Activated naive CD4-positive, alpha-beta T cell treated with anti-CD3 and anti-CD28 coated beads, Interleukin-2, amount 10 ng/mL, durations not matched to agents 7 days and 5 days (primary cell): ENCODE results near the gene PREP.

Experiments used
- CTCF ChIA-PET: fragments of 350-600 bp; sonication (Branson Sonifier 250); formaldehyde crosslinking; loops from one replicate; lab custom pipeline; 2021; ENCODE audit warnings: antibody characterized with exemption; lab: Charles Lee
- DNase-seq: peaks from one replicate; pipeline ENCODE4 v3.0.0-alpha.2; 2020
- H3K27ac Mint-ChIP-seq: one replicate; pipeline ENCODE4 v1.8.0; 2021; ENCODE audit warnings: mild to moderate bottlenecking, moderate library complexity, mixed read lengths
- H3K27me3 Mint-ChIP-seq: one replicate; pipeline ENCODE4 v1.8.0; 2021; ENCODE audit warnings: mild to moderate bottlenecking, mixed read lengths
- H3K36me3 Mint-ChIP-seq: one replicate; pipeline ENCODE4 v1.8.0; 2021; ENCODE audit warnings: mixed read lengths
- H3K4me1 Mint-ChIP-seq: one replicate; pipeline ENCODE4 v1.8.0; 2021; ENCODE audit warnings: mixed read lengths
- H3K4me3 Mint-ChIP-seq: one replicate; pipeline ENCODE4 v1.8.0; 2021; ENCODE audit warnings: mild to moderate bottlenecking, moderate library complexity, mixed read lengths
- H3K9me3 Mint-ChIP-seq: one replicate; pipeline ENCODE4 v1.8.0; 2021; ENCODE audit warnings: mixed read lengths

The PREP gene

DNA sequence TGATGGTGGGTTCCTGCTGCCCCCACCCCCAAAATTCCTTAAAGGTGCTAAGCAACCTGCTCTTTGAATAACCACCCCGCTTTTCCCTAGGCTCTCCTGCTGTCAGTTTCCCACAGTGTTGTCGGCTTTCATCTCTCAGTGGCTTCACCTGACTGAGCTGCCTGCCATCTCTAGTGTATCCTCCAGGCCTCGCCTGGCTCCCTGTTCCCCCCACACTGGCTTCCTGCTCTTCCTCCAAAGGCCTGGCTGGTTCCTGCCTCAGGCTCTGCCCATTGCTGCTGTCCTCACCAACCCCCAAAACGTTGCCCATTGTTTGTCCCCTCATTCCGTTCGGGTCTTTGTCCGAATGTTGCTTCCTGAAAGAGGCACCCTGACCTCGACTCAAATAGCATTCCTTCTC, 129.3 kb downstream of the PREP start:
- peaks cover 26% of the 10 kb centered on the region for H3K36me3 Mint-ChIP-seq
- H3K27ac Mint-ChIP-seq: no peak overlapping the region
- H3K4me3 Mint-ChIP-seq: no peak overlapping the region
- H3K27me3 Mint-ChIP-seq: no peaks in the 10 kb centered on the region
- no peaks in the 10 kb centered on the region for H3K4me1 Mint-ChIP-seq
- no peaks in the 10 kb centered on the region for H3K9me3 Mint-ChIP-seq
- no peak for DNase-seq
- CTCF ChIA-PET: no interaction called here

DNA sequence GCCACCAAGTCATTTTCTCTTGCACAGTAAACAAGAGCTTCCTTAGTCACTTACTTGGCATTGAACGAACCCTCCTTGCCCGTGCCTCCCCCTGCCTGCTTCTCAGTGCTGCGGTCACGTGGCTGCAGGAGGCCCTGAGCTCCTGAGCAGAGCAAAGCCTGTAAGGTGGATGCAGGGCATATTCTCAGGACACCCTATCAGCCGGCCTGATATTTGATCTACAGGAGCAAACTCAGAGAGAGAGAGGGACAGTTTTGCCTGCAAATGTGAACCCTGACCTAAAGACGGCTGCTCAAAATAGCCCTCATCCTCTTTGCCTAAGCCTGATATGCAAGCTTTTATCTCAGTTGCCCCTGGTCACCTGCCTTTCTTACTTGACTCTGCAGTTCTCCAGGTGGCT, 130.1 kb downstream of the PREP start:
- CTCF ChIA-PET: no interaction called here
- H3K4me3 Mint-ChIP-seq: no peak overlapping the region

DNA sequence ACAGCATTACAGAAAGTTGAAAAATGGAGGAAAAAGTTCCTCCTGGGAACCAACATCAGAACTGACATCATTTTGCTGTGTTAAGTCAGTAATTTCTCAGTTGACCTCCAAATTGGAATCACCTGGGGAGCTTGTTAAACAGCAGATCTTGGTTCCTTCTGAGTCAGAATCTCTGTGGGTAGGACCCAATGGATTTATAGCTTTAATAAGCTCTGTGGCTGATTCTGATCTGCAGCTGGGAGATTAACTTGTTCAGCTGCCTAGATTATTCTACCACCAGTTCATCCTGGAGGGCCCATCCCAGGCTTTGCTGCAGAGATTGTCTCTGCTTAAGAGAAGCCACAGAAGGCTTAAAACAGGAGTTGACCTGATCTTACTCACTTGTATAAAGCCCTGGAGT, 132.4 kb downstream of the PREP start:
- no peaks in the 10 kb centered on the region for H3K4me1 Mint-ChIP-seq
- CTCF ChIA-PET: no interaction called here

More for the DNA sequence above, 130.1 kb downstream of the PREP start:
- peaks cover 21% of the 10 kb centered on the region for H3K36me3 Mint-ChIP-seq
- no peaks in the 10 kb centered on the region for H3K9me3 Mint-ChIP-seq
- H3K4me1 Mint-ChIP-seq: no peaks in the 10 kb centered on the region
- DNase-seq: no peak
- H3K27ac Mint-ChIP-seq: no peak overlapping the region
- H3K27me3 Mint-ChIP-seq: no peaks in the 10 kb centered on the region

DNA sequence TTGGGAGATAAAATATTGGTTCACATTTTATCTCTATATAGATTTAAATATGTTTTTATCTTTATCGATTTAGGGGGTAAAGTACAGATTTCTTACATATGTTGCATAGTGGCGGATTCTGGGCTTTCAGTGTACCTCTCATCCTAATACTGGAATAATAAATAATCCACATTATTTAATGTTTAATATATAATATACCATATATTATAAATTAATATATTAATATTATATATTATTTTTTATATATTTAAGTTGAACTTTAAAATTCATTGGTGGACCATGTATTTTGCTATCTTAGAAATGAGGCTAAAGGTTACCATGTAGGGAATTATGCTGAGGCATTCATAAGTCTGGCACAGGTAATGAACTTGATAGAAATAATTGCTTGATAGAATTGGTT, 133.5 kb downstream of the PREP start:
- Mint-ChIP-seq H3K27ac (no peak overlapping the region), H3K4me1 (no peaks in the 10 kb centered on the region), H3K9me3 (peaks cover 5% of the 10 kb centered on the region), H3K4me3 (no peak overlapping the region), H3K36me3 (no peaks in the 10 kb centered on the region), H3K27me3 (no peaks in the 10 kb centered on the region)
- CTCF ChIA-PET: no interaction called here
- no peak for DNase-seq

More for the DNA sequence above, 132.4 kb downstream of the PREP start:
- H3K27me3 Mint-ChIP-seq: no peaks in the 10 kb centered on the region
- H3K36me3 Mint-ChIP-seq: peaks cover 2% of the 10 kb centered on the region
- no peak for DNase-seq
- no peak overlapping the region for H3K4me3 Mint-ChIP-seq
- no peak overlapping the region for H3K27ac Mint-ChIP-seq
- H3K9me3 Mint-ChIP-seq: peaks cover 5% of the 10 kb centered on the region

DNA sequence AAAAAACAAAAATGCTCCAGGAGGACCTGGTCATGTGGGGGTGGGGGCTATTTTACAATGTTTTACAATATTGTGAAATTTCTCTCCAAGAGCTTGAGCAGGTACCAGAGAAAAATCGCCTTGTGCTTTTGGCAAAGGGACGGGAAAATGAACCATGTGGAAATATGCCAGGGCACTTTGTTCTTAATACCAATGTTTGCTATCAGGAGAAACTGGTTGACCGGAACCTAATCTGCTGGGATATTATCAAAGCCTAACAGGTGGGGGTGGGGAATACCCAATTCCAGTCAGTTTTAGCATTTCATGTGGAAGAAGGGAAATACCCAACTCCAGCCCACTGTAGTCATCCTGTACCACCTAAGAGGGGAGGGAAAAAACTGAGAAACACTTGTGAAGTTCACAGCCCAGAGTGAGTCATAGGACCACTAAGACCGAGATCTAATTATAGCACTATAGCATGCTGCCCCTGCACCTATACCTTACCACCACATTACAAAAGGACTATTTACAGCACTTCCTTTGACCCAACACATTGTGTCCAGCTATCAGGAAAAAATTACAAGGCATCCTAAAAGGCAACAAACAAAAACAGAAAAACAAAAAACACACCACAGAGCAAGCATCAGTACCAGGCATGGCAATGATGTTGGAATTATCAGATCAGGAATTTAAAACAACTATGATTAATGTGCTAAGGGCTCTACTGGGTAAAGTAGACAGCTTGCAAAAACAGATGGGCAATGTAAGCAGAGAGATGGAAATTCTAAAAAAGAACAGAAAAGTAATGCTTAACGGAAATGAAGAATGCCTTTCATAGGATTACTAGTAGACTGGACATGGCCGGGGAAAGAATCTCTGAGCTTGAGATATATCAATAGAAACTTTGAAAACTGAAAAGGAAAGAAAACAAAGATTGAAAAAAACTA, 138.9 kb downstream of the PREP start:
- CTCF ChIA-PET: no interaction called here
- H3K9me3 Mint-ChIP-seq: peaks cover 5% of the 10 kb centered on the region
- no peak overlapping the region for H3K4me3 Mint-ChIP-seq
- no peaks in the 10 kb centered on the region for H3K4me1 Mint-ChIP-seq
- no peak for DNase-seq
- H3K36me3 Mint-ChIP-seq: no peaks in the 10 kb centered on the region
- H3K27ac Mint-ChIP-seq: no peak overlapping the region
- peaks cover 3% of the 10 kb centered on the region for H3K27me3 Mint-ChIP-seq

DNA sequence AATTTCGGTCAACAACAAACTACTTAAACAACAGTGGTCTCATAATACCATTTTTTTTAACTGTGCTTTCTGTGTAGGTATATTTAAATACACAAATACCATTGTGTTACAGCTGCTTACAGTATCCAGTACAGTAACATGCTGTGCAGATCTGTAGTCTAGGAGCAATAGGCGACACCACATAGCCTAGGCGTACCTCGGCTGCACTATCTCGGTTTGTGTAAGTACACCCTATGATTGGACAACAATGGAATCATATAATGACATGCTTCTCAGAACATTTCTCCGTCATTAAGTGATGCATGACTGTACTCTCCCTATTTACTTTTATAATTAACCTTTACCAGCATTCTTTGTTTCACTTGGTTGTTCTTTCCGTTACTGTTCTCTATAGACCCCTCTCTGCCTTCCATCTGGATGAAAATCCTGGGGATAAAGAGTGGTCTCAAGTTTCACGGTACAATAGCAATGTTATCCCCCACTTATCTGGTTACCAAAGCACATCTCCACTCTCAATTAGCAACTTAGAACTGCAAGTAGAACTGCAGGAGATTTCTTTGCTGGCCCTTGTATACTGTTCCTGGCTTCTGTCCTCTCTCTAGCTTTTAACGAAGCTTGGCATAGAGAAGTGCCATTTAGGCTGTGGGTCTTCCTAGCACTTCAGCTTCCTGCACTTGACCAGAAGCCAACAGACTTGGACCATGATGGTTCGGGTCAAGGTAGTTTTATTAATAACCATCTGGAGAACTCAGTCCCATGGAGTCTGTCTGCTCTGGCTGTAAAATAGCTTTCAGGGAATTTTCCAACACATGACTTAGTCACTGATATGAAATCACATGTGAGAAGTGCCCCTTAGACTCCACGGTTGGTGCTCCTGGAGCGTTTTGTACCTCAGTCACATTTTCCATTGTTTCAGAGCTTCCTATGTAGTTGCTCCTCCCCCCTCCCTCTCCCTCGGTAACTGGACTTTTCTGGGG, 142.7 kb downstream of the PREP start:
- Mint-ChIP-seq H3K27me3 (peaks cover 3% of the 10 kb centered on the region), H3K36me3 (no peaks in the 10 kb centered on the region), H3K27ac (no peak overlapping the region), H3K9me3 (no peaks in the 10 kb centered on the region), H3K4me1 (no peaks in the 10 kb centered on the region), H3K4me3 (no peak overlapping the region)
- no peak for DNase-seq
- CTCF ChIA-PET: no interaction called here

DNA sequence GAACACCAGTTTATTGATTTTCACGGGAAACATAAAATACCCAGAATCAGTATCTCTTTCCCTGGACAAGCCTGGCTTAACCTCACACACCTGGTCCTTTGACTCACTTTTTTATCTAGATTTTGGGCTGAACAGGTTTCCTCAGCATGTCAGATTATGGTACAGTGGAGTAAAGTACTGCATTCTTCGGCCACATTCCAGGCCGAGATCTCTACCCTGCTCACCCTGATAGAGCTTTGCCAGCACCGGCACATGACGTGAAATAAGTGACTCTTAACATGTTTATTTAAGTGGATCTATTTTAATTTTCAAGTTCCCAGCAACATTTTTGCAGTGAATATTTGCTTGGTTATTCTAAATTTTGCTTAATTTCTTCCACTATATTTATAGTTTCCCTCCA, 144.1 kb downstream of the PREP start:
- Mint-ChIP-seq H3K9me3 (no peaks in the 10 kb centered on the region), H3K36me3 (no peaks in the 10 kb centered on the region), H3K4me1 (no peaks in the 10 kb centered on the region), H3K27ac (no peak overlapping the region), H3K4me3 (no peak overlapping the region), H3K27me3 (peaks cover 3% of the 10 kb centered on the region)
- no peak for DNase-seq
- CTCF ChIA-PET: no interaction called here

DNA sequence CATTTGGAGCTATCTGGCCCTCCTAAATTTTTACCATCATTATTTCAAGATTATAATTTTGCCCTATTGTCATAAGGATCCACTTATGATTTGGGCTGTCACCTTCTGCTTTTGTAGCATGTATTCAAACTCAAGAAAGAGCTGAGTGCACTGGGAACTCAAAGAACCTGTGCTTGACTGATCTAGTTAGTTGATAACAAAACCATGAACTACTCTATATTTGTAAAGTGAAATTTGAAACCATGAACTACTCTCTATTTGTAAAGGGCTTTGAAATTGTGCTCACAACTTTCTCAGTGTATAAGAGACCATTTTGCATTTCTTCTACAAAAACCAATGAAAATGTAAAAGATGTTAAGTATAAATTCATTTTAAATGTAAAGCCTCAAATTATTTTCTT, 145.5 kb downstream of the PREP start:
- no peaks in the 10 kb centered on the region for H3K36me3 Mint-ChIP-seq
- no peak overlapping the region for H3K4me3 Mint-ChIP-seq
- H3K4me1 Mint-ChIP-seq: no peaks in the 10 kb centered on the region
- DNase-seq: no peak
- H3K27ac Mint-ChIP-seq: no peak overlapping the region
- peaks cover 3% of the 10 kb centered on the region for H3K27me3 Mint-ChIP-seq
- no peaks in the 10 kb centered on the region for H3K9me3 Mint-ChIP-seq
- CTCF ChIA-PET: interaction anchor here (1.1 kb wide), 1 partner anchor 45 kb away, joined by 3 read pairs; no protein-coding TSS in a partner anchor

DNA sequence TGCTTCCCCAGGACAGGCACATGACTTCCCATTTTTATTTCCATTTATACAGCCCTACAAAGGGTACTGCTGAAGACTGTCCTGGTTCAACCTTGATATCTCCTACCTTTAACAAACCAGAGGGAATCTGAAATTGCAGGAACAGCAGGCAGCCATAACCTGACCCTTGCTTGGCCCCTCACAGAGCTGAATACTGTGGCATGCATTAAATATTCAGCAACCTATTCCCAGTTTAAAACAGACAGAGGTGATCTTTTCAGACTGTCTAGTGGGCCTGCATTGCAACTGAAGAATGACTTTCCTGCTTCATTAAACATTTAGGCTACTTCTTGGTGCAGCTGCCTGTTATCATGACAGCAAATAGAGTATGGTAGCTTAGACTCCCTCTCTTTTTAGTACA, 146.3 kb downstream of the PREP start:
- no peak overlapping the region for H3K4me3 Mint-ChIP-seq
- H3K27ac Mint-ChIP-seq: no peak overlapping the region
- H3K27me3 Mint-ChIP-seq: no peaks in the 10 kb centered on the region
- H3K4me1 Mint-ChIP-seq: no peaks in the 10 kb centered on the region
- no peaks in the 10 kb centered on the region for H3K9me3 Mint-ChIP-seq
- CTCF ChIA-PET: interaction anchor here (1.1 kb wide), 1 partner anchor 46 kb away, joined by 3 read pairs; no protein-coding TSS in a partner anchor
- no peaks in the 10 kb centered on the region for H3K36me3 Mint-ChIP-seq
- no peak for DNase-seq

DNA sequence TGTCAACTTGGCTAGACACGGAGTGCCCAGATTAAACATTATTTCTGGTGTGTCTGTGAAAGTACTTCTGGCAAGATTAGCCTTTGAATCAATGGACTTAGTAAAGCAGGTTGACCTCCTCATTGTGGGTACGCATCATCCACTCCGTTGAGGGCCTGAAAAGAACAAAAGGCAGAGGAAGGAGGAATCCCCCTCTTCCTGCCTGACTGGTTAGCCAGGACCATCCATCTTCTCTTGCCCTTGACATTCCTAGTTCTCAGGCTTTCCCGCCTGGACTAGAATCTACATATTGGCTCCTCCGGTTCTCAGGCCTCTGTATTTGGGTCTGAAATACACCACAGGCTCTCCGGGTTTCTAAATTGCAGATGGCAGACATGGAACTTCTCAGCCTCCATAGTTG, 149.1 kb downstream of the PREP start:
- Mint-ChIP-seq H3K4me3 (no peak overlapping the region), H3K27me3 (peaks cover 4% of the 10 kb centered on the region), H3K4me1 (no peaks in the 10 kb centered on the region), H3K36me3 (no peaks in the 10 kb centered on the region), H3K27ac (no peak overlapping the region), H3K9me3 (no peaks in the 10 kb centered on the region)
- no peak for DNase-seq
- CTCF ChIA-PET: no interaction called here

DNA sequence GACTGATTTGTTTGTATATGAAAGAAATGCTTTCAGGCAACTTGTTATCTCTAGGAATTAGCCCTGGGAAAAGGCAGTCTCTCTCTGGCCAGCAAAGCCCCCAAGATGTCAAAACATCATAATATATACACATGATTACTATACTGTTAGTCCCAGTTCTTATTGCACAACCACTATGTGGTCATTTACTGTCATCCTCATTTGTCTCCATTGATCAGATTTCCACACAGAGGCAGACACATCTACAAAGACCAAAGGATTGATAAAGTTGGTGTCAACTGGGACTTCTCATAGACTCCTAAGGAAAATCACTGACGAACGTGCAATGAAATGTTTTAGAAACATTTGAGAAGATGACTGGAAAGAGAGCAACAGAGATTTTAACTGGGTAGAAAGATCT, 151.2 kb downstream of the PREP start:
- H3K27ac Mint-ChIP-seq: no peak overlapping the region
- H3K9me3 Mint-ChIP-seq: no peaks in the 10 kb centered on the region
- no peak overlapping the region for H3K4me3 Mint-ChIP-seq
- peaks cover 4% of the 10 kb centered on the region for H3K27me3 Mint-ChIP-seq
- DNase-seq: no peak
- H3K4me1 Mint-ChIP-seq: no peaks in the 10 kb centered on the region
- no peaks in the 10 kb centered on the region for H3K36me3 Mint-ChIP-seq
- CTCF ChIA-PET: no interaction called here

DNA sequence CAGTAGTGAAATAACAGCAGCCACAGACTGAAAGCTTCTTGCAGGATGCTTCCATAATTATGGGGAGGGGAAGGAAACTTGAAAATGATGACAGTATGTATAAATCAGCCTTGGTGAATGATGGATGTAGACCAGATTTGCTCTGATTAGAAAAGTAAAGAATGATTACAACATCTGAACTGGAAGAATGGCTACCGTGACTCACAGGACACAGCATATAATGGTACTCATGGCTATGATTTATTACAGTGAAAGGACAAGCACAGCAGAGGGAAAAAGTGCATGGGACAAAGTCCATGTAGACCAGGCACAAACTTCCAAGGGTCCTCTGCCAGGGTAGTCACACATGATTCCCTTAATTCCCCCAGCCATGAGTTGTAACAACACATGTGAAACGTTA, 152.3 kb downstream of the PREP start:
- DNase-seq: no peak
- Mint-ChIP-seq H3K36me3 (no peaks in the 10 kb centered on the region), H3K4me3 (no peak overlapping the region), H3K27me3 (peaks cover 4% of the 10 kb centered on the region), H3K27ac (no peak overlapping the region), H3K9me3 (no peaks in the 10 kb centered on the region), H3K4me1 (no peaks in the 10 kb centered on the region)
- CTCF ChIA-PET: no interaction called here

DNA sequence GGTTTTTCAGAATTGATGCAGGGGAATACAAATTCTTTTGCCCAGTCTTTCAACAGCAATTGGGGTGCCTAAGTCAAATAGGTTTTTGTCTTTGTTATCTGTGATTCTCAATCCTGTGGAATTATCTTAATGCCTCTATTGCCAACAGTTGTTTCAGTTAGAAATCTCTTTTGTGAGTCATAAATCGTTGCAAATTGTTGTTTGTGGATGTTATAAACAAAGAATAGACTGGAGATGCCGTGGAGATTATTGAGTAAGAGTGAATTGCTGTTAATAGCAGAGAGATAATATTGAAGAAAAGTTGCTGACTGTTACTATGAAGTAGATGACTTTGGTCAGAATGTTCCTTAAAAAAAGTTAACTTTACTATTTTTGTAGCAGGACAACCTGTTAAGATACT, 159.4 kb downstream of the PREP start:
- DNase-seq: no peak
- Mint-ChIP-seq H3K27ac (no peak overlapping the region), H3K4me1 (no peaks in the 10 kb centered on the region), H3K27me3 (peaks cover 4% of the 10 kb centered on the region), H3K9me3 (no peaks in the 10 kb centered on the region), H3K36me3 (no peaks in the 10 kb centered on the region), H3K4me3 (no peak overlapping the region)
- CTCF ChIA-PET: no interaction called here

DNA sequence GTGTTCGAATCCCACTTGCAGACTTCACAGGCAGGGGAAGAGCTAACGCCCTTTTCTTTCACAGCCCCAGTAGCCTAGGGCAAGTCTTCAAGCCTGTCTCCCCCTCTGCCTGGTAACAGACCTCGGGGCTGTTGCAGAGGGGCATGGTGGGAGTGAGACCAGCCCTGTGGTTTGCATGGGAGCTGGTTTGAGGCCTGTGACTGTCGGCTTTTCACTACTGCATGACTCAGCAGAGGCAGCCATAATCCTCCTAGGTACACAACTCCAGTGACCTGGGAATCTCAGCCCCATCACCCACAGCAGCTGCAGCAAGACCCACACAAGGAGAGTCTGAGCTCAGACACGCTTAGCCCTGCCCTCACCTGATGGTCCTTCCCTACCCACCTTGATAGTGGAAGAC, 167.7 kb downstream of the PREP start:
- Mint-ChIP-seq H3K4me1 (no peaks in the 10 kb centered on the region), H3K36me3 (no peaks in the 10 kb centered on the region), H3K9me3 (peaks cover 2% of the 10 kb centered on the region), H3K4me3 (no peak overlapping the region), H3K27me3 (peaks cover 11% of the 10 kb centered on the region), H3K27ac (no peak overlapping the region)
- CTCF ChIA-PET: no interaction called here
- no peak for DNase-seq
